GM23338 (cell line): ENCODE data around the gene KIAA0513. TPM values are rescaled to one million over a fixed set of nuclear protein-coding genes. Genes with fewer than 3 reads are reported as not detected.

Experiments
- ATAC-seq: fragments of 200-7000 bp; cut with Tn5 transposase; 3 replicates; pipeline ENCODE4 v1.9.1; 2020
- DNase-seq: peaks from one replicate; pipeline ENCODE4 v3.0.0-alpha.2; 2015; ENCODE audit warnings: low spot score
- H2AFZ ChIP-seq: fragments of 200-600 bp; sonication (generic); 2 replicates; pipeline ENCODE4 v1.8.0; 2016; ENCODE audit warnings: antibody characterized with exemption, mild to moderate bottlenecking, moderate library complexity
- H3F3A ChIP-seq: fragments of 200-600 bp; sonication (generic); replicated peaks from 2 replicates; pipeline ENCODE4 v1.8.0; 2017; ENCODE audit warnings: antibody characterized with exemption, mixed run types, low read depth
- H3K27ac ChIP-seq: fragments of 200-600 bp; sonication (generic); 2 replicates; pipeline ENCODE4 v1.6.1; 2016; ENCODE audit warnings: low read depth
- H3K27me3 ChIP-seq: fragments of 200-600 bp; sonication (generic); 2 replicates; pipeline ENCODE4 v1.8.0; 2016; ENCODE audit warnings: mild to moderate bottlenecking, mixed run types, moderate library complexity; ENCODE audit not compliant: insufficient read depth
- H3K36me3 ChIP-seq: fragments of 200-600 bp; sonication (generic); 2 replicates; pipeline ENCODE4 v1.8.0; 2016; ENCODE audit warnings: mild to moderate bottlenecking; ENCODE audit not compliant: insufficient read depth
- H3K4me1 ChIP-seq: fragments of 200-600 bp; sonication (generic); 2 replicates; pipeline ENCODE4 v1.8.0; 2016; ENCODE audit warnings: mild to moderate bottlenecking, moderate library complexity; ENCODE audit not compliant: insufficient read depth
- H3K4me2 ChIP-seq: fragments of 200-600 bp; sonication (generic); 2 replicates; pipeline ENCODE4 v1.7.1; 2017; ENCODE audit warnings: mixed run types
- H3K4me3 ChIP-seq: fragments of 200-600 bp; sonication (generic); 2 replicates; pipeline ENCODE4 v1.6.1; 2016; ENCODE audit warnings: mixed run types
- H3K79me2 ChIP-seq: fragments of 200-600 bp; sonication (generic); replicated peaks from 2 replicates; pipeline ENCODE4 v1.8.0; 2017; ENCODE audit warnings: mild to moderate bottlenecking; ENCODE audit not compliant: insufficient read depth
- H3K9me2 ChIP-seq: fragments of 200-600 bp; sonication (generic); 2 replicates; pipeline ENCODE4 v1.8.0; 2017; ENCODE audit not compliant: insufficient read depth
- H4K20me1 ChIP-seq: fragments of 200-600 bp; sonication (generic); replicated peaks from 2 replicates; pipeline ENCODE4 v1.8.0; 2017; ENCODE audit warnings: mild to moderate bottlenecking; ENCODE audit not compliant: insufficient read depth
- H3K27ac Mint-ChIP-seq: 2 replicates; pipeline ENCODE4 v1.8.0; 2020; ENCODE audit warnings: inconsistent platforms, mild to moderate bottlenecking, moderate library complexity, mixed read lengths
- H3K27me3 Mint-ChIP-seq: 3 replicates; pipeline ENCODE4 v1.8.0; 2022; ENCODE audit warnings: low read depth, mild to moderate bottlenecking, moderate library complexity, mixed read lengths, inconsistent platforms; ENCODE audit not compliant: insufficient read depth, poor library complexity
- H3K36me3 Mint-ChIP-seq: 3 replicates; pipeline ENCODE4 v1.8.0; 2021; ENCODE audit warnings: low read depth, mild to moderate bottlenecking, inconsistent platforms, moderate library complexity, mixed read lengths
- H3K4me1 Mint-ChIP-seq: 3 replicates; pipeline ENCODE4 v1.8.0; 2020; ENCODE audit warnings: mild to moderate bottlenecking, inconsistent platforms, mixed read lengths
- H3K4me3 Mint-ChIP-seq: 3 replicates; pipeline ENCODE4 v1.8.0; 2021; ENCODE audit warnings: moderate library complexity, mild to moderate bottlenecking, inconsistent platforms, mixed read lengths
- H3K9me3 Mint-ChIP-seq: 3 replicates; pipeline ENCODE4 v1.8.0; 2020; ENCODE audit warnings: moderate library complexity, mild to moderate bottlenecking, inconsistent platforms, mixed read lengths
- EZH2phosphoT487 ChIP-seq: fragments of 200-600 bp; sonication (generic); IDR thresholded peaks from one replicate; pipeline ENCODE4 v1.8.1; 2018; ENCODE audit warnings: antibody characterized with exemption; ENCODE audit not compliant: unreplicated experiment
- STAT1 ChIP-seq: IDR thresholded peaks from one replicate; pipeline ENCODE4 v1.6.1; 2016; ENCODE audit warnings: antibody characterized with exemption; ENCODE audit not compliant: unreplicated experiment
- ZNF114 ChIP-seq: fragments of 250-450 bp; sonication (Bioruptor Pico); IDR thresholded peaks from 2 replicates; pipeline ENCODE4 v1.5.0; 2020; ENCODE audit warnings: mild to moderate bottlenecking, moderate library complexity
- ZNF331 ChIP-seq: fragments of 250-450 bp; sonication (Bioruptor Pico); IDR thresholded peaks from 2 replicates; pipeline ENCODE4 v1.5.0; 2020; ENCODE audit warnings: low read depth, mild to moderate bottlenecking, moderate library complexity
- polyA plus RNA-seq: library from polyadenylated mRNA; unstranded; fragments of >200 nt; fragmentation: Nextera tagmentation; extraction: Ambion mirVana; gene quantifications from 2 replicates; pipeline ENCODE4 v1.2.1, GENCODE V29; 2016
- total RNA-seq: library from RNA; depleted of rRNA; stranded (reverse); fragments of >200 nt; shearing (Covaris generic); gene quantifications from 2 replicates; pipeline ENCODE4 v1.2.3, GENCODE V29; 2014
- TF ChIP-seq, protein P1 (sequence below): IDR thresholded peaks from one replicate; pipeline ENCODE4 v1.6.1; 2018; ENCODE audit warnings: antibody characterized with exemption; ENCODE audit not compliant: unreplicated experiment
- TF ChIP-seq, protein P2 (sequence below), 2 experiments: fragments of 200-600 bp in 1 of 2; sonication (generic) in 1 of 2; conservative IDR thresholded peaks; 2 replicates each; pipeline versions ENCODE4 v1.5.1 to v1.6.1; 2016 to 2017; ENCODE audit warnings: antibody characterized with exemption in 2 of 2, low read depth in 2 of 2, mild to moderate bottlenecking in 2 of 2, moderate library complexity in 1 of 2
- TF ChIP-seq, protein P3 (sequence below): IDR thresholded peaks from 2 replicates; pipeline ENCODE4 v1.6.1; 2016; ENCODE audit warnings: antibody characterized with exemption

KIAA0513 gene
- total and polyA plus RNA-seq, 2 experiments from 2014 or later, result 2.1 to 8.7 TPM

DNA sequence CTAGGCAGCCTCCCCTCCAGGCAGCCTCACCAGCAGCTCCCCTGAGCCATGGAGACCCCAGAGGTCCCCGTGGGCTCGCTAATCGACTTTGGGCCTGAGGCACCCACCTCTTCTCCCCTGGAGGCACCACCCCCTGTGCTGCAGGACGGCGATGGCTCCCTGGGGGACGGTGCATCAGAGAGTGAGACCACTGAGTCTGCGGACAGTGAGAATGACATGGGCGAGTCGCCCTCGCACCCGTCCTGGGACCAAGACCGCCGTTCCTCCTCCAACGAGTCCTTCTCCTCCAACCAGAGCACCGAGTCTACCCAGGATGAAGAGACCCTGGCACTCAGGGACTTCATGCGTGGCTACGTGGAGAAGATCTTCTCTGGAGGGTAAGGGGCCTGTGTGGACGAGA, 39.4 kb downstream of the KIAA0513 start:
- H3K4me3 ChIP-seq, result no peak overlapping the region
- H3K27me3 Mint-ChIP-seq, result peaks cover 15% of the 10 kb centered on the region
- no peak overlapping the region for H3K4me2 ChIP-seq
- no peak overlapping the region for H3K4me3 Mint-ChIP-seq
- ATAC-seq, result no peak
- 0 out of 2 replicates have a peak, but pooled peaks cover 5% of the 10 kb centered on the region for H3F3A ChIP-seq
- H3K36me3 Mint-ChIP-seq, result no peaks in the 10 kb centered on the region
- peaks cover 23% of the 10 kb centered on the region for H3K4me1 Mint-ChIP-seq
- peaks cover 12% of the 10 kb centered on the region for H3K4me1 ChIP-seq
- no peak overlapping the region for H3K27ac Mint-ChIP-seq
- H3K79me2 ChIP-seq, result no peaks in the 10 kb centered on the region
- no peak overlapping the region for H2AFZ ChIP-seq
- H3K36me3 ChIP-seq, result no peaks in the 10 kb centered on the region
- no peak overlapping the region for H3K27ac ChIP-seq
- no peaks in the 10 kb centered on the region for H3K9me2 ChIP-seq
- no peaks in the 10 kb centered on the region for H3K27me3 ChIP-seq
- no peak for DNase-seq
- TF ChIP-seq EZH2phosphoT487, result no peak
- no peaks in the 10 kb centered on the region for H4K20me1 ChIP-seq
- no peaks in the 10 kb centered on the region for H3K9me3 Mint-ChIP-seq

DNA sequence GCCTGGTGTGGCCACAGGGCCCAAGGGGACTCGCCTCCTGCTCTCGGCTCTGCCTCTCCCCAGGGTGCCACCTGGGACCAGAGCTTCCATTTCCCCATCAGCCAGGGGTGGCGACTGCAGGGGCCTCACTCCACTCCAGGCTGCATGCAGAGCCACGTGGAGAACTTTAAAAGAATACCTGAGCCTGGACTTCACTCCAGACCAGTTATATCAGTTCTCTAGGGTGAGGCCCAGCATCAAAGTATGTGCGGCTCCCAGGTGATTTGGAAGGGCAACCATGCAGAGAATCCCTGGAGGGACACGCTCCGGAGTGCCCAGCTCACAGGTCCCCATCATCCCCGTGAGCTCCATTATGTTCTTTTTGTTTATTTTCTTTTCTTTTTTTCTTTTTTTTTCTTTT, 39.8 kb downstream of the KIAA0513 start:
- TF ChIP-seq ZNF114 (CRISPR knock-in tag) (no peak), ZNF331 (CRISPR knock-in tag) (no peak), STAT1 (no peak)
- TF ChIP-seq, protein P1, sequence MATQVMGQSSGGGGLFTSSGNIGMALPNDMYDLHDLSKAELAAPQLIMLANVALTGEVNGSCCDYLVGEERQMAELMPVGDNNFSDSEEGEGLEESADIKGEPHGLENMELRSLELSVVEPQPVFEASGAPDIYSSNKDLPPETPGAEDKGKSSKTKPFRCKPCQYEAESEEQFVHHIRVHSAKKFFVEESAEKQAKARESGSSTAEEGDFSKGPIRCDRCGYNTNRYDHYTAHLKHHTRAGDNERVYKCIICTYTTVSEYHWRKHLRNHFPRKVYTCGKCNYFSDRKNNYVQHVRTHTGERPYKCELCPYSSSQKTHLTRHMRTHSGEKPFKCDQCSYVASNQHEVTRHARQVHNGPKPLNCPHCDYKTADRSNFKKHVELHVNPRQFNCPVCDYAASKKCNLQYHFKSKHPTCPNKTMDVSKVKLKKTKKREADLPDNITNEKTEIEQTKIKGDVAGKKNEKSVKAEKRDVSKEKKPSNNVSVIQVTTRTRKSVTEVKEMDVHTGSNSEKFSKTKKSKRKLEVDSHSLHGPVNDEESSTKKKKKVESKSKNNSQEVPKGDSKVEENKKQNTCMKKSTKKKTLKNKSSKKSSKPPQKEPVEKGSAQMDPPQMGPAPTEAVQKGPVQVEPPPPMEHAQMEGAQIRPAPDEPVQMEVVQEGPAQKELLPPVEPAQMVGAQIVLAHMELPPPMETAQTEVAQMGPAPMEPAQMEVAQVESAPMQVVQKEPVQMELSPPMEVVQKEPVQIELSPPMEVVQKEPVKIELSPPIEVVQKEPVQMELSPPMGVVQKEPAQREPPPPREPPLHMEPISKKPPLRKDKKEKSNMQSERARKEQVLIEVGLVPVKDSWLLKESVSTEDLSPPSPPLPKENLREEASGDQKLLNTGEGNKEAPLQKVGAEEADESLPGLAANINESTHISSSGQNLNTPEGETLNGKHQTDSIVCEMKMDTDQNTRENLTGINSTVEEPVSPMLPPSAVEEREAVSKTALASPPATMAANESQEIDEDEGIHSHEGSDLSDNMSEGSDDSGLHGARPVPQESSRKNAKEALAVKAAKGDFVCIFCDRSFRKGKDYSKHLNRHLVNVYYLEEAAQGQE, result no peak
- TF ChIP-seq, protein P2, sequence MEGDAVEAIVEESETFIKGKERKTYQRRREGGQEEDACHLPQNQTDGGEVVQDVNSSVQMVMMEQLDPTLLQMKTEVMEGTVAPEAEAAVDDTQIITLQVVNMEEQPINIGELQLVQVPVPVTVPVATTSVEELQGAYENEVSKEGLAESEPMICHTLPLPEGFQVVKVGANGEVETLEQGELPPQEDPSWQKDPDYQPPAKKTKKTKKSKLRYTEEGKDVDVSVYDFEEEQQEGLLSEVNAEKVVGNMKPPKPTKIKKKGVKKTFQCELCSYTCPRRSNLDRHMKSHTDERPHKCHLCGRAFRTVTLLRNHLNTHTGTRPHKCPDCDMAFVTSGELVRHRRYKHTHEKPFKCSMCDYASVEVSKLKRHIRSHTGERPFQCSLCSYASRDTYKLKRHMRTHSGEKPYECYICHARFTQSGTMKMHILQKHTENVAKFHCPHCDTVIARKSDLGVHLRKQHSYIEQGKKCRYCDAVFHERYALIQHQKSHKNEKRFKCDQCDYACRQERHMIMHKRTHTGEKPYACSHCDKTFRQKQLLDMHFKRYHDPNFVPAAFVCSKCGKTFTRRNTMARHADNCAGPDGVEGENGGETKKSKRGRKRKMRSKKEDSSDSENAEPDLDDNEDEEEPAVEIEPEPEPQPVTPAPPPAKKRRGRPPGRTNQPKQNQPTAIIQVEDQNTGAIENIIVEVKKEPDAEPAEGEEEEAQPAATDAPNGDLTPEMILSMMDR (conservative IDR thresholded peaks at IDR 0.05; ENCODE audit: low read depth in 2 of 2), result no peak
- TF ChIP-seq, protein P3, sequence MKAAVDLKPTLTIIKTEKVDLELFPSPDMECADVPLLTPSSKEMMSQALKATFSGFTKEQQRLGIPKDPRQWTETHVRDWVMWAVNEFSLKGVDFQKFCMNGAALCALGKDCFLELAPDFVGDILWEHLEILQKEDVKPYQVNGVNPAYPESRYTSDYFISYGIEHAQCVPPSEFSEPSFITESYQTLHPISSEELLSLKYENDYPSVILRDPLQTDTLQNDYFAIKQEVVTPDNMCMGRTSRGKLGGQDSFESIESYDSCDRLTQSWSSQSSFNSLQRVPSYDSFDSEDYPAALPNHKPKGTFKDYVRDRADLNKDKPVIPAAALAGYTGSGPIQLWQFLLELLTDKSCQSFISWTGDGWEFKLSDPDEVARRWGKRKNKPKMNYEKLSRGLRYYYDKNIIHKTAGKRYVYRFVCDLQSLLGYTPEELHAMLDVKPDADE, result no peak
- H3K4me3 ChIP-seq, result no peak overlapping the region
- no peaks in the 10 kb centered on the region for H3K9me2 ChIP-seq
- no peak for DNase-seq
- ATAC-seq, result no peak
- no peaks in the 10 kb centered on the region for H3K36me3 Mint-ChIP-seq
- H3K79me2 ChIP-seq, result no peaks in the 10 kb centered on the region
- no peak overlapping the region for H3K4me2 ChIP-seq
- no peaks in the 10 kb centered on the region for H3K36me3 ChIP-seq
- H3K9me3 Mint-ChIP-seq, result no peaks in the 10 kb centered on the region
- no peaks in the 10 kb centered on the region for H3K27me3 ChIP-seq
- no peak overlapping the region for H3K27ac ChIP-seq
- H3K27me3 Mint-ChIP-seq, result peaks cover 15% of the 10 kb centered on the region
- no peak overlapping the region for H3K27ac Mint-ChIP-seq
- peaks cover 8% of the 10 kb centered on the region for H3K4me1 ChIP-seq
- peaks cover 19% of the 10 kb centered on the region for H3K4me1 Mint-ChIP-seq
- H4K20me1 ChIP-seq, result no peaks in the 10 kb centered on the region
- no peak overlapping the region for H2AFZ ChIP-seq
- no peak overlapping the region for H3K4me3 Mint-ChIP-seq
- 0 out of 2 replicates have a peak, but pooled peaks cover 5% of the 10 kb centered on the region for H3F3A ChIP-seq
